H1 (cell line): ENCODE measurements around the gene ACSL3.
A peak's percentile ranks its signal among the peaks of the same experiment; 100 is the strongest.

ENCODE experiments used
- CEBPB ChIP-seq: IDR thresholded peaks from 2 replicates; pipeline ENCODE4 v1.6.1; 2012; ENCODE audit warnings: low read depth, low read length
- CTCF ChIP-seq, 3 experiments: IDR thresholded peaks; 1 replicate in 2 of 3; 2 replicates in 1 of 3; pipeline versions ENCODE4 v1.5.1 to v1.6.1; 2011; ENCODE audit warnings: low read length in 3 of 3, mild to moderate bottlenecking in 3 of 3, inconsistent platforms in 2 of 3, low read depth in 1 of 3, moderate library complexity in 1 of 3; ENCODE audit not compliant: insufficient read depth in 1 of 3; ENCODE audit errors: control extremely low read depth in 1 of 3
- E2F6 ChIP-seq: IDR thresholded peaks from 2 replicates; pipeline ENCODE4 v1.6.1; 2012; ENCODE audit warnings: inconsistent platforms
- EP300 ChIP-seq, 2 experiments: IDR thresholded peaks; 1 replicate in 1 of 2; 2 replicates in 1 of 2; pipeline ENCODE4 v1.6.1; 2011 to 2012; ENCODE audit warnings: low read depth in 2 of 2, low read length in 2 of 2, mild to moderate bottlenecking in 2 of 2, borderline replicate concordance in 1 of 2, inconsistent platforms in 1 of 2, moderate library complexity in 1 of 2
- JUN ChIP-seq: IDR thresholded peaks from 2 replicates; pipeline ENCODE4 v1.6.1; 2011; ENCODE audit warnings: low read depth, mild to moderate bottlenecking, improper control_type of control experiment, low read length
- MAFK ChIP-seq: IDR thresholded peaks from 2 replicates; pipeline ENCODE4 v1.6.1; 2012; ENCODE audit warnings: low read depth, mild to moderate bottlenecking, improper control_type of control experiment, low read length
- POLR2A ChIP-seq, 2 experiments: IDR thresholded peaks; 1 replicate in 1 of 2; 2 replicates in 1 of 2; pipeline ENCODE4 v1.6.1; 2011; ENCODE audit warnings: low read depth in 2 of 2, low read length in 2 of 2, mild to moderate bottlenecking in 2 of 2; ENCODE audit errors: control extremely low read depth in 1 of 2
- POLR2AphosphoS5 ChIP-seq: IDR thresholded peaks from 2 replicates; pipeline ENCODE4 v1.6.1; 2011; ENCODE audit warnings: low read depth, low read length
- RAD21 ChIP-seq, 2 experiments: IDR thresholded peaks in 1 of 2; conservative IDR thresholded peaks in 1 of 2; 2 replicates each; pipeline ENCODE4 v1.6.1; 2011; ENCODE audit warnings: low read depth in 2 of 2, low read length in 2 of 2, improper control_type of control experiment in 1 of 2, inconsistent platforms in 1 of 2, mild to moderate bottlenecking in 1 of 2, moderate library complexity in 1 of 2
- SIN3A ChIP-seq, 2 experiments: IDR thresholded peaks in 1 of 2; conservative IDR thresholded peaks in 1 of 2; 2 replicates each; pipeline ENCODE4 v1.6.1; 2011 to 2012; ENCODE audit warnings: low read length in 2 of 2, improper control_type of control experiment in 1 of 2, low read depth in 1 of 2, mild to moderate bottlenecking in 1 of 2
- SIRT6 ChIP-seq: IDR thresholded peaks from one replicate; pipeline ENCODE4 v1.7.1; 2012; ENCODE audit warnings: low read length, inconsistent platforms
- SP1 ChIP-seq: IDR thresholded peaks from 2 replicates; pipeline ENCODE4 v1.6.1; 2011; ENCODE audit warnings: low read depth, low read length
- ZNF274 ChIP-seq: IDR thresholded peaks from 2 replicates; pipeline ENCODE4 v1.7.0; 2012; ENCODE audit warnings: low read length, borderline replicate concordance; ENCODE audit errors: extremely low read depth

GRCh38 chr2:222939208-222939856 is 78.5 kb downstream of the ACSL3 start:
- TF ChIP-seq POLR2A (IDR thresholded peaks at IDR 0.05; ENCODE audit: control extremely low read depth in 1 of 2, low read depth in 2 of 2, low read length in 2 of 2) (no peak), POLR2AphosphoS5 (no peak), RAD21 (IDR thresholded peaks at IDR 0.05 in 1 of 2, conservative IDR thresholded peaks at IDR 0.05 in 1 of 2; ENCODE audit: low read depth in 2 of 2, low read length in 2 of 2) (peak; percentile 84 to 86), CTCF (IDR thresholded peaks at IDR 0.05; ENCODE audit: control extremely low read depth in 1 of 3, insufficient read depth in 1 of 3, low read depth in 1 of 3, low read length in 3 of 3) (peak; percentile 56 to 99 (median 96)), SP1 (no peak), ZNF274 (no peak), E2F6 (no peak), JUN (no peak), SIRT6 (no peak), MAFK (no peak), SIN3A (conservative IDR thresholded peaks at IDR 0.05 in 1 of 2, IDR thresholded peaks at IDR 0.05 in 1 of 2; ENCODE audit: low read depth in 1 of 2, low read length in 2 of 2) (no peak; a peak in 1 of 4 replicates), EP300 (IDR thresholded peaks at IDR 0.05; ENCODE audit: borderline replicate concordance in 1 of 2, low read depth in 2 of 2, low read length in 2 of 2) (no peak), CEBPB (no peak)
